Measurements from ENCODE around the gene ATAD1.

Gene ATAD1

DNA sequence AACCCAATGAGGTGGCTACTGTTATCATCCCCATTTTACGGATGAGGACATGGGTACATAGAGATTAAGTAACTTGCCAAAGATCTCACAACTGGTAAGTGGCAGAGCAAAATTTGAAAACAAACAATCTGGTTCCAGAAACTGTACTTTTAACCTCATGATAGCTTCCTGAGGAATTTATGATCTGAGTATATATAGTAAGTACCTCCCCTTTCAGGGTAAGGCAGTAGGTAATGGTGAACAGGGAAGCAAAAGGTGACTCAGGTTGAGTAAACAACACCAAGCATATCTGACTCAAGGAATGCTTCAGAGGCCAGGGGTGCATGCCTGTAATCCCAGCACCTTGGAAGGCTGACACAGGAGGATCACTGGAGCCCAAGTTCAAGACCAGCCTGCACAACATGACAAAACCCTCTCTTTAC, 24.2 kb upstream of the ATAD1 start:
- Histone ChIP-seq H3K4me2 (ENCODE audit: low read length) (no peak overlapping the region), H3K9ac (ENCODE audit: low read length) (no peak overlapping the region), H3K79me2 (ENCODE audit: insufficient read depth, low read length) (no peaks in the 10 kb centered on the region), H3K27me3 (ENCODE audit: insufficient read depth, low read length) (no peaks in the 10 kb centered on the region), H3K27ac (ENCODE audit: low read depth, low read length, poor library complexity, severe bottlenecking) (no peak overlapping the region), H3K36me3 (ENCODE audit: insufficient read depth, low read length) (peaks cover 11% of the 10 kb centered on the region; the same call in 1 of the 2 replicates), H3K9me3 (ENCODE audit: low read length) (no peaks in the 10 kb centered on the region), H3F3A (ENCODE audit: insufficient read depth, low read length) (no peaks in the 10 kb centered on the region), H3K9me2 (ENCODE audit: low read depth, low read length) (no peaks in the 10 kb centered on the region), H2AFZ (ENCODE audit: low read length) (no peak overlapping the region), H3K4me1 (ENCODE audit: insufficient read depth, low read length, severe bottlenecking) (peaks cover 5% of the 10 kb centered on the region), H4K20me1 (ENCODE audit: insufficient read depth, low read length) (no peaks in the 10 kb centered on the region), H3K4me3 (ENCODE audit: low read depth, low read length, poor library complexity, severe bottlenecking) (no peak overlapping the region)
- TF ChIP-seq EZH2 (IDR thresholded peaks at IDR 0.05; ENCODE audit: borderline replicate concordance, low read length): no peak
- TF ChIP-seq, protein P1, sequence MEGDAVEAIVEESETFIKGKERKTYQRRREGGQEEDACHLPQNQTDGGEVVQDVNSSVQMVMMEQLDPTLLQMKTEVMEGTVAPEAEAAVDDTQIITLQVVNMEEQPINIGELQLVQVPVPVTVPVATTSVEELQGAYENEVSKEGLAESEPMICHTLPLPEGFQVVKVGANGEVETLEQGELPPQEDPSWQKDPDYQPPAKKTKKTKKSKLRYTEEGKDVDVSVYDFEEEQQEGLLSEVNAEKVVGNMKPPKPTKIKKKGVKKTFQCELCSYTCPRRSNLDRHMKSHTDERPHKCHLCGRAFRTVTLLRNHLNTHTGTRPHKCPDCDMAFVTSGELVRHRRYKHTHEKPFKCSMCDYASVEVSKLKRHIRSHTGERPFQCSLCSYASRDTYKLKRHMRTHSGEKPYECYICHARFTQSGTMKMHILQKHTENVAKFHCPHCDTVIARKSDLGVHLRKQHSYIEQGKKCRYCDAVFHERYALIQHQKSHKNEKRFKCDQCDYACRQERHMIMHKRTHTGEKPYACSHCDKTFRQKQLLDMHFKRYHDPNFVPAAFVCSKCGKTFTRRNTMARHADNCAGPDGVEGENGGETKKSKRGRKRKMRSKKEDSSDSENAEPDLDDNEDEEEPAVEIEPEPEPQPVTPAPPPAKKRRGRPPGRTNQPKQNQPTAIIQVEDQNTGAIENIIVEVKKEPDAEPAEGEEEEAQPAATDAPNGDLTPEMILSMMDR (IDR thresholded peaks at IDR 0.05; ENCODE audit: low read length): no peak

DNA sequence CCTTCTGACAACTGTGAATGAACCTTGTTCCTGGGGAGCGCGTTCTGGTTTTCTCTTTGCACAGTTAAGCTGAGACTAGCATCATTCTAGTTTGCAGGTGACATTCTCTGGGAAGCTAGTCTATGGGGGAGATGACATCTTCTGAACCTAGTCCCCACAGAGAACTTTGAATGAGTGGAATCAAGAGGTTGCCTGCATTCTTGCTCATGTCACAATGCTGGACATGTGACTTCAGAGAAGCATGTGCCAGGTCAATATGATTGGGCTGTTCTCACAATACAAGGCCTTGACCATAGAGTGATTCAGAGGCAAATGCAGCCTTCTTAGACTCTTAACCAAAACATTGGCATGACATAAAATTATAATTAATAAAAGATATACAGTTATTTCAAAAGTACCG, 23.2 kb upstream of the ATAD1 start:
- no peaks in the 10 kb centered on the region for H3K79me2 ChIP-seq (ENCODE audit: insufficient read depth, low read length)
- H4K20me1 ChIP-seq (ENCODE audit: insufficient read depth, low read length): no peaks in the 10 kb centered on the region
- H3K4me1 ChIP-seq (ENCODE audit: insufficient read depth, low read length, severe bottlenecking): peaks cover 5% of the 10 kb centered on the region
- H3K9ac ChIP-seq (ENCODE audit: low read length): no peak overlapping the region
- H3K36me3 ChIP-seq (ENCODE audit: insufficient read depth, low read length): peaks cover 21% of the 10 kb centered on the region
- no peak overlapping the region for H3K4me3 ChIP-seq (ENCODE audit: low read depth, low read length, poor library complexity, severe bottlenecking)
- H3K27me3 ChIP-seq (ENCODE audit: insufficient read depth, low read length): no peaks in the 10 kb centered on the region
- no peak overlapping the region for H3K27ac ChIP-seq (ENCODE audit: low read depth, low read length, poor library complexity, severe bottlenecking)
- TF ChIP-seq, protein P1 (IDR thresholded peaks at IDR 0.05; ENCODE audit: low read length): no peak
- TF ChIP-seq EZH2 (IDR thresholded peaks at IDR 0.05; ENCODE audit: borderline replicate concordance, low read length): no peak
- H3K9me3 ChIP-seq (ENCODE audit: low read length): 0 out of 2 replicates have a peak, but pooled peaks cover under 1% of the 10 kb centered on the region
- H3F3A ChIP-seq (ENCODE audit: insufficient read depth, low read length): no peaks in the 10 kb centered on the region
- no peaks in the 10 kb centered on the region; the same call in 1 of the 2 replicates for H3K9me2 ChIP-seq (ENCODE audit: low read depth, low read length)
- H2AFZ ChIP-seq (ENCODE audit: low read length): no peak overlapping the region
- no peak overlapping the region for H3K4me2 ChIP-seq (ENCODE audit: low read length)

DNA sequence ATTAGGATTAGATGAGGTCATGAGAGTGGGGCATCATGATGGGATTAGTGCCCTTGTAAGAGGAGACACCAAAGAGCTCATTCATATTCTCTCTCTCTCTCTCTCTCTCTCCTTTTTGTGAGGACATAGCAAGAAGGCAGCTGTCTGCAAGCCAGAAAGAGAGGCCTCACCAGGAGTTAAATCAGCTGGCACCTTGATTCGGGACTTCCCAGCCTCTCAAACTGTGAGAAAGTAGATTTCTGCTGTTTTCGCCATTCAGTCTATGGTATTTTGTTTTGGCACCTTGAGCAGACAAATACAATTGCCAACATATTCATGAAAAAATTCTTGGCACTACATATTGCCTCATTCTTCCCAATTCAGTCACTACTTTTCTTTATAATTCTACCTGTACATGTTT, 20.6 kb upstream of the ATAD1 start:
- Histone ChIP-seq H3K4me1 (ENCODE audit: insufficient read depth, low read length, severe bottlenecking) (peaks cover 5% of the 10 kb centered on the region), H3K9me3 (ENCODE audit: low read length) (0 out of 2 replicates have a peak, but pooled peaks cover 3% of the 10 kb centered on the region), H3K36me3 (ENCODE audit: insufficient read depth, low read length) (peaks cover 33% of the 10 kb centered on the region), H3K9me2 (ENCODE audit: low read depth, low read length) (no peaks in the 10 kb centered on the region; the same call in 1 of the 2 replicates), H3K27ac (ENCODE audit: low read depth, low read length, poor library complexity, severe bottlenecking) (no peak overlapping the region), H3K27me3 (ENCODE audit: insufficient read depth, low read length) (no peaks in the 10 kb centered on the region), H2AFZ (ENCODE audit: low read length) (no peak overlapping the region), H3F3A (ENCODE audit: insufficient read depth, low read length) (no peaks in the 10 kb centered on the region), H3K9ac (ENCODE audit: low read length) (no peak overlapping the region), H3K4me2 (ENCODE audit: low read length) (no peak overlapping the region), H3K79me2 (ENCODE audit: insufficient read depth, low read length) (no peaks in the 10 kb centered on the region), H4K20me1 (ENCODE audit: insufficient read depth, low read length) (no peaks in the 10 kb centered on the region), H3K4me3 (ENCODE audit: low read depth, low read length, poor library complexity, severe bottlenecking) (no peak overlapping the region)
- no peak for TF ChIP-seq EZH2 (IDR thresholded peaks at IDR 0.05; ENCODE audit: borderline replicate concordance, low read length)
- TF ChIP-seq, protein P1 (IDR thresholded peaks at IDR 0.05; ENCODE audit: low read length): no peak

All from OCI-LY1 (cell line).